Gastrocnemius medialis (tissue), 4 donors: ENCODE data around the gene LAMTOR5.

Experiments
- CTCF ChIP-seq, 5 experiments: fragments of 450-650 bp in 3 of 5; fragments of 200-600 bp in 2 of 5; sonication (generic) in 2 of 5; IDR thresholded peaks in 4 of 5; conservative IDR thresholded peaks in 1 of 5; 1 replicate in 4 of 5; 2 replicates in 1 of 5; pipeline ENCODE4 v1.5.1; 2016 to 2019; ENCODE audit warnings: antibody characterized with exemption in 5 of 5, mild to moderate bottlenecking in 3 of 5, moderate library complexity in 3 of 5
- POLR2A ChIP-seq, 2 donors: fragments of 450-650 bp; IDR thresholded peaks; one replicate each; pipeline ENCODE4 v1.6.1; 2017; ENCODE audit warnings: antibody characterized with exemption in 2 of 2, mild to moderate bottlenecking in 2 of 2, moderate library complexity in 2 of 2

- no peak for TF ChIP-seq POLR2A (IDR thresholded peaks at IDR 0.05)
- peak; percentile 35 to 67 (median 55) for TF ChIP-seq CTCF (IDR thresholded peaks at IDR 0.05 in 4 of 5, conservative IDR thresholded peaks at IDR 0.05 in 1 of 5)
These were observed 5.1 kb upstream of the LAMTOR5 start for GRCh38 chr1:110412576-110412975.
